ENCODE results near the gene SIX2. TPM values are rescaled to one million over a fixed set of nuclear protein-coding genes. Genes with fewer than 3 reads are reported as not detected.
A peak's percentile ranks its signal among the peaks of the same experiment; 100 is the strongest.
"Not testable (repeated sequence)": the region's sequence is repeated elsewhere in the genome, so short reads cannot be mapped to it uniquely, and the experiment has no call there.

SIX2 gene
- total RNA-seq (2014; rRNA removed; shearing (Covaris generic)), result 0.78 and 1.4 TPM in 2 replicates

DNA sequence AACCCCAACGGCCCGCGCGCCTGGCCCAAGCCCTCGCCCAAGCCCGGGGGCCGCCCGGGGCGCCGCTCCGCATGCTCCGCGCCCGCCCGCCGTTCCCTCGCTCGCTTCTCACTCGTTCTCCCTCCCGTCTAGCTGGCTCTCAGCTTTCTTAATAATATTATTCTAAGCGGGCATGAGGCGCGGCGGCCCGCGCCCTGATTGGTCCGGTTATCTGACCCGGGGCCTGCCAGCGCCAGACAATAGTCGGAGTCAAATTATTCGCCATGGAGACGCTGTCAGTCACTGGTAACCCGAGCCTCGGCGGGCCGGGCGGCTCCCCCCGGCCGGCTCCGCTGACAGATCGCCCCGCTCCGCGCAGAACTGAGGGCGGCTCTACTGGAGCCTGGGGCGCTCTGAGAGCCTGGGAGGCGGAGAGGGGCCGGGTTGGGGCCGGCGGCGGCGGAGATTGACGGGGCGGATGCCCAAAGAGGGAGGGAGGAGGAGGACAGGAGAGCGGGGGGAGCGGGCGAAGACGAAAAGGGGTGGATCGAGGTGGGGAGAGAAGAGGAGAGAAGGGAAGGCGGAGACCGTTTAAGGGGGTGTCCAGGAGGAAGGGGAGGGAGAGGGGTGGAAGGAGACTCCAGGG is at the start of gene SIX2:
Gene SIX2 (minus strand): TSS at position 150 of the 625 bp plus-strand sequence. CDS start 342 bp downstream, outside the sequence.
- DNase-seq (ENCODE audit: low read depth), result peak; percentile 99

- peak; percentile 16 for DNase-seq (ENCODE audit: low read depth)
Observed at GRCh38 chr2:45055162-45055605, 45.9 kb upstream of the SIX2 start.

DNA sequence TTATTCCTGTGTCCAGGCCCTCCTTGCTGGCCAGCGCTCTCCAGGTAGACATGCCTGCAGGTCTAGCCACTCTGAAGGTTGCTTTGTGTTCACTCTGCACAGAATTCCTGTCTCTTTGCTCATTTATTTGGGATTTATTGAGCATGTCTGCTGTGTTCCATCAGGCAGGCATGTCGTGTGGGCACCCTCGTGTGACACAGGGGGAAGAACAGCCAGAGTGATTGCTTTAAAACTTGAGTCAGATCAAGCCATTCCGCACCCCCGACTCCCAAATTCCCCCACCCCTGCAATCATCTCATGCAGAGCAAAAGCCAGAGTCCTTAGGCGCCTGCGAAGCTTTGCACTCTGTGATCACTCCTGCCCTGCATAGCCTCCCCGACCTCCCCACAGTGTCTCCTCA is 44.7 kb upstream of the SIX2 start:
- no peak for DNase-seq (ENCODE audit: low read depth)

- DNase-seq (ENCODE audit: low read depth), result no peak
Observed at GRCh38 chr2:45052388-45052928, 43.2 kb upstream of the SIX2 start.

DNA sequence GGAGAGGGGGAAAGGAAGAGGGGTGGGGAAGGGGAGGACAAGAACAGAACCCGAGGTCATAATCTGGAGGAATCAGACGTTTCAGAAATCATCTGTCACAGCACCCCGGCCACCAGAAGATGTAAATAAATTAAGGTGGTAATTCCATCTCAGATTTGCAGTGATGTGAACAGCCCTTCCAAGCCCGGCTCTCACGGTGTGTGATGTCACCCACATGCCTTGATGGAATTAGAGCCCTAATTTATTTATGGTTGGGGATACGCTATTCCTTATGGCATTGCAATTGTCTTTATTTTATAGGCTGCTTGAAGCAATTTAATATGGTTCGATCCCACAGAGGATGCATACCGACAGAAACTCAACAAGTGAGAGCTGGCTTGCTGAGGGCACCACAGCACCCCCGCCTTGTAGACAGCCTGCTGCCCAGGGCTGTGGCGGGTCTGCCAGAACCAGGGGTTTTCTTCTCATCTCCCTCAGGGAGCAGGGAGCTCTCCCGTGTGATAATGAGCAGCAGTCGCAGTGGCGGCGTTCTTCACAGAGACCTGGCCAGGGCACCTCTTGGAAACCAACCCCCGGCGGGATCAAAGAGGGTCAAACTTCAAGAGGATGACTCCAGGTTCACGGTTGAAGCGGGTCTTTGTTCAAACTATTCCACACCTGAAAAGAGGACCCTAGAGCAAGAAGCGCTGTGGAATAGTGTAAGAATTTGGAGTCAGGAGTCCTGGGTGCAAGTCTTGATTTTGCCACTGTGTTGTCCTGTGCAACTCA is 40.5 kb upstream of the SIX2 start:
- DNase-seq (ENCODE audit: low read depth), result no peak

- DNase-seq (ENCODE audit: low read depth), result no peak
Observed at GRCh38 chr2:45047301-45047700, 38.0 kb upstream of the SIX2 start.

GRCh38 chr2:45046786-45047185 is 37.5 kb upstream of the SIX2 start:
- peak; percentile 44 for DNase-seq (ENCODE audit: low read depth)

DNA sequence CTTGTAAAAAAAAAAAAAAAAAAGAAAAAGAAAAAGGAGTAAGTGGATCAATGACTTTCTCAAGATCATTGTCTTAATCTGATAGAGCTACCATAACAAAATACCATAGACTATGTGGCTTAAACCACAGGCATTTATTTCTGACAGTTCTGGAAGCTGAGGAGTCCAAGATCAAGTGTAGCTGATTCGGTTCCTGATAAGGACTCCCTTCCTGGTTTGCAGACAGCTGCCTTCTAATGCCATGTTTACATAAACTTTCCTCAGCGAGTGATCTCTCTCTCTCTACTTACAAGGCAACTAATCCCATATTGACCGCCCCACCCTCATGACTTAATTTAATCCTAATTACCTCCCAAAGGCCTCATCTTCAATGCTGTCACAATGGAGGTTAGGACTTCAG is 36.5 kb upstream of the SIX2 start:
- DNase-seq (ENCODE audit: low read depth), result peak; percentile 63

GRCh38 chr2:45044916-45045315 is 35.7 kb upstream of the SIX2 start:
- DNase-seq (ENCODE audit: low read depth), result no peak

DNA sequence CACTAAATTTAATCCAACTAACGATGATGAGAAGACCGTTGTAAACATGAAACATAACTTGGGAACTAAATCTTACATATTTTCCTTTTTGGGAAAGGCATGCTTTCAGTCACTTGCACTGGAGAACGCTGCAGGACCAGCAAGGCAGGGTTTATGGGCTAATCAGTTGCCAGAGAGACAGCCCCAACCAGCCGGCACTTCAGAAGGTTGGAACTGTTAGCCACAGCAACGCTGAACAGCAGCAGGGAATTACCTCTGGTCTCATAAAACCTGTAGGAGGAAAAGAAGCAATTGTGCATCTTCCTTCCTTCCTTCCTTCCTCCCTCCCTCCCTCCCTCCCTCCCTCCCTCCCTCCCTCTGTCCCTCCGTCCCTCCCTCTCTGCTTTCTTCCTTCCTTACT is 33.9 kb upstream of the SIX2 start:
- no peak for DNase-seq (ENCODE audit: low read depth)

- DNase-seq (ENCODE audit: low read depth), result no peak
Observed at GRCh38 chr2:45042401-45042800, 33.1 kb upstream of the SIX2 start.

DNA sequence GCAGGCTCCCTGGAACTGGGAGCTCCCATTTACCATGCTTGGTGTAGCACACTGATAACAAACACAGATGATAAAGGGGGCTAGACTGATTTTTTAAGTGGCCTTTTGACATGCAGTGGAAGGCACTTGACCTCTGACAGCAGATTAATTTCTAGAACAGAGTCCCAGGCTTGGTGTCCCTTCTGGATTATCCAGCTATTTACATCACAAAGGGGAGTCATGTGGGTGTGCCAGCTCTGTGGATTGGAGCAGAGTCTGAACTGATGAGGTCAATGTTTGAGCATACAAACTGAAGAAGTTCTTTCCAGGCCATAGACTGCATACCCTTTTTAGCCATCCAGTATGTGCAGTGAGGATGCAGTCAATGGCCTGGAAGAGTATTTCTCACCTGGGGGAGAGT is 31.5 kb upstream of the SIX2 start:
- no peak for DNase-seq (ENCODE audit: low read depth)

- DNase-seq (ENCODE audit: low read depth), result not testable (repeated sequence)
Observed at GRCh38 chr2:45039804-45040203, 30.6 kb upstream of the SIX2 start.

DNA sequence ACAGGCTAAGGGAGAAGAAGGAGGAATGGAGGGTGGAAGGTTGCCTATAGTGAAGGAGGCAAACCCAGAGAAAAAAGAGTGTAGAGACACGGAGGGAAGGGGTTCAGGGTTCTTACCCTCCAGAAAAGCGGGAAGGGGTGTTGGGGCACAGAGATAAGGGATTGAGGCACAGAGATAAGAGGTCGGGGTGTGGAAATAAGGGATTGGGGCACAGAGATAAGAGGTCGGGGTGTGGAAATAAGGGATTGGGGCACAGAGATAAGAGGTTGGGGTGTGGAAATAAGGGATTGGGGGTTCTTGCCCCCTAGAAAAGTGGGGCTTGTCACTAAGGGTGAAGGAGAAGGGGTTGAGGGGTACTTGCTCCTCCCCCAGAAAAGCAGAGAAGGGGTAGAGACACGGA is 29.6 kb upstream of the SIX2 start:
- DNase-seq (ENCODE audit: low read depth), result not testable (repeated sequence)

- peak; percentile 53 for DNase-seq (ENCODE audit: low read depth)
Observed at GRCh38 chr2:45033302-45033701, 24.1 kb upstream of the SIX2 start.

DNA sequence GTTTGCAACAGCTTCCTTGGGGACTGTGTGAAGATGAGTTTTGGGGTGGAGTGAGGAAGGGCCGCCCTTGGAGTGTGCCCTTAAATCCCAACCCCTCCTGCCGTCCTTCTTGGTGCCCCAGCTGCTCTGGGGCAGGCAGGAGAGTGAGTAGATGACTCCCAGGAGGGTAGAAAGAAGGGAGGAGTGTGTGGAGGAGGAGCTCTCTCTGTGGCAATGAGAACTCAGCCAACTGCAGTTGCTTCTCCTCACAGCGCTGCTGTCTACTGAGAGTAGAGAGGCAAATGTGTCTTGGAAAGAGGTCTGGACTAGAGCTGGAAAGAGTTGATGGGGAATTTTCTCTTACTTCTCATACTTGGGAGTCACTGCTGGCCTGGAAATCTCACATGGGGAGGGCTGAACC is 21.8 kb upstream of the SIX2 start:
- DNase-seq (ENCODE audit: low read depth), result no peak

DNA sequence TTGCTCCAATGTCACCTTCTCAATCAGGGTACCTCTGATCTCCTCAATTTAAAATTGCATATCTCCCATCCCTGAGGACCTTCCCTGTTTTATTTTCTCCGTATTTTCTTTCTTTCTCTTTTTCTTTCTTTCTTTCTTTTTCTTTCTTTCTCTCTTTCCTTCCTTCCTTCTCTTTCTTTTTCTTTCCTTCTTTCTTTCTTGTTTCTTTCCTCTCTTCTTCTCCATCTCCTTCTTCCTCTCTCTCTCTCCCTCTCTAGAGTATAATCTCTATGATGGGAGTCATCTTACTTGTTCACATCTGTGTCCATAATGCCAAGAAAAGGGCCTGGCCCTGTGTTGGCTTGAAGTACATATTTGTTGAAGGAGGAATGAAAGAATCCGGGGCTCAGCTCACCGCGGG is 21.3 kb upstream of the SIX2 start:
- DNase-seq (ENCODE audit: low read depth), result no peak

- peak; percentile 27 for DNase-seq (ENCODE audit: low read depth)
Observed at GRCh38 chr2:45029215-45029614, 20.0 kb upstream of the SIX2 start.

- DNase-seq (ENCODE audit: low read depth), result peak; percentile 75
Observed at GRCh38 chr2:45028276-45028675, 19.0 kb upstream of the SIX2 start.

GRCh38 chr2:45026924-45027450 is 17.7 kb upstream of the SIX2 start:
- DNase-seq (ENCODE audit: low read depth), result peak; percentile 58

GRCh38 chr2:45024600-45025291 is 15.5 kb upstream of the SIX2 start:
- peak; percentile 95 for DNase-seq (ENCODE audit: low read depth)

DNA sequence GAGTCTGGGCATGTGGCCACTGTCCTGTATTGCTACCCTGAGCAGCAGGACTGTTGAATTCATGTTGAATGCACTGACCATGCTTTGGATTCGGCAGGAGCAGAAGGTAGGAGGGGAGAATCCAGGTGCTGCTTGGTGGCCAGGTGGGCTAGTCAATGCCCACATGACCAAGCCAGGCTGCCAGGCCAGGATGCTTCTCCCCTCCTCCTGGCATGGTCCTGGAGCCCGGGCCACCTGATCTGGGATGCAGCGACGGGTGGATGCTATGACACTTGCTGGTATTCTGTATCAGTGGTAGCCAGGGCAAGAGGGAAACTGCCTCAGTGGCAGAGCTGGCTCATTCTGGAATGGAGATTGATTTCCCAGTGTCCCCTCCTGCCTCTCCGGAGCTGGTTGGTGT is 14.8 kb upstream of the SIX2 start:
- no peak for DNase-seq (ENCODE audit: low read depth)
